ENCODE results near the gene CNTNAP4. TPM values are rescaled to one million over a fixed set of nuclear protein-coding genes. Genes with fewer than 3 reads are reported as not detected.

CNTNAP4 gene
- total RNA-seq, 1 experiment from 2014 or later = not detected

DNA sequence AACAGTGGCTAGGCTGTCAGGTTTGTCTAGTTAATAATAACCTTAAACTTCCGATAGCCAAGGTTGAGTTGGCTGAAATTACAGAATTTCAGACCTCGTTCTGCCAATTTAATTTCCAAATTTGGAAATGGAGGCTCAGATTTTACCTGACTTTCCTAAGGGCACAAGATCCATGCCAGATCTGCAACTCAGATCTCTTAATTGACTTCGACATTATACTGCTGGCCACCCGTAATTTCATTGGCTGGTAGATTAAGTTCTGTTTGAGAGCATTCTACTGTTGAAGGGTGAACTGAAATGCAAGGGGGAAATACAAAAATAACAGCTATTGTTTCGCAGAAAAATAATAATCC, 210.8 kb downstream of the CNTNAP4 start:
- no peak for DNase-seq (ENCODE audit: low spot score)

GRCh38 chr16:76490036-76490639, 212.9 kb downstream of the CNTNAP4 start:
- DNase-seq (ENCODE audit: low spot score) = no peak

- no peak for DNase-seq (ENCODE audit: low spot score)
Measured at GRCh38 chr16:76500006-76500405, 222.8 kb downstream of the CNTNAP4 start.

DNA sequence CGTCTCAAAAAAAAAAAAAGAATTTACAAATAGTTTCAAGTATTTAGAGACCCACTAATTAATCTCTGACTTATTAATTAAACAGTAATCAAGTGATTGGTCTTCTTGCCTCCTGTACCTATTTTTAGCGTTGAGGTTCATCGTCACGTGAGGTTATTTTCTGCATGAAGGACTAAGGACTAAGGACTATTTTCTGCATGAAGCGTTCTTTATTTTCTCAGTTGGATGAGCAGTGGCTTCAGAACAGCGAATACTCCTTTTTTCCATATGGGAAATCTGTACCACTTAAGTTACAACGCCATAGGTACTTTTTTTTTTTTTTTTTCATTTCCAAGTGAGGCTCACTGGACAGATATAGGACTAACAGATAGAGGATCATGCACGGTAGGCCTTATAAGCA, 224.9 kb downstream of the CNTNAP4 start:
- DNase-seq (ENCODE audit: low spot score) = no peak

- DNase-seq (ENCODE audit: low spot score) = no peak
Measured at GRCh38 chr16:76502555-76502954, 225.4 kb downstream of the CNTNAP4 start.

- DNase-seq (ENCODE audit: low spot score) = no peak
Measured at GRCh38 chr16:76503091-76503490, 225.9 kb downstream of the CNTNAP4 start.

- DNase-seq (ENCODE audit: low spot score) = no peak
Measured at GRCh38 chr16:76511203-76511602, 234.0 kb downstream of the CNTNAP4 start.

- DNase-seq (ENCODE audit: low spot score) = no peak
Measured at GRCh38 chr16:76518781-76519180, 241.6 kb downstream of the CNTNAP4 start.

- DNase-seq (ENCODE audit: low spot score) = no peak
Measured at GRCh38 chr16:76524356-76524755, 247.2 kb downstream of the CNTNAP4 start.

- no peak for DNase-seq (ENCODE audit: low spot score)
Measured at GRCh38 chr16:76524769-76525168, 247.6 kb downstream of the CNTNAP4 start.

DNA sequence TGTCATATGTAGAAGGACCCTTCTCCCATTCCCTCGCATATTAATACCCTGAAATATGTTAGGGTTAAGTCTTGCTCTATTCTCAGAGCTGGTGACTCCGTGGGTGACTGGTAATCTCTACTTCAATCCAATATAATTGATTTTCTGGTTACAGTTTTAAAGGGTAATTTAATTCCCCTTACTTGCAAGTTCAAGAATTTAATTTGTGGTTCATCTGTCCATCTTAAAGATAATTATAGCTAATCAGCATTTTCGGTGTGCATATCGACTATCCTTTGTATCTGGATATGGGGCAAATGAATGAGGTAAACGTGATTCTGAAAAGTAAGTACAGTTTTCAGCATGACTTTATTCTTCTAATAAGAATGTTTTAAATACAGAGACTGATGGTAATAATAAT, 250.0 kb downstream of the CNTNAP4 start:
- DNase-seq (ENCODE audit: low spot score) = no peak

- DNase-seq (ENCODE audit: low spot score) = no peak
Measured at GRCh38 chr16:76529120-76529519, 251.9 kb downstream of the CNTNAP4 start.

GRCh38 chr16:76531236-76531635, 254.0 kb downstream of the CNTNAP4 start:
- DNase-seq (ENCODE audit: low spot score) = no peak

GRCh38 chr16:76532188-76532973, 255.2 kb downstream of the CNTNAP4 start:
- DNase-seq (ENCODE audit: low spot score) = no peak

GRCh38 chr16:76539609-76540008, 262.4 kb downstream of the CNTNAP4 start:
- DNase-seq (ENCODE audit: low spot score) = no peak

GRCh38 chr16:76541070-76541469, 263.9 kb downstream of the CNTNAP4 start:
- no peak for DNase-seq (ENCODE audit: low spot score)

GRCh38 chr16:76565542-76565941, 288.3 kb downstream of the CNTNAP4 start:
- DNase-seq (ENCODE audit: low spot score) = no peak

DNA sequence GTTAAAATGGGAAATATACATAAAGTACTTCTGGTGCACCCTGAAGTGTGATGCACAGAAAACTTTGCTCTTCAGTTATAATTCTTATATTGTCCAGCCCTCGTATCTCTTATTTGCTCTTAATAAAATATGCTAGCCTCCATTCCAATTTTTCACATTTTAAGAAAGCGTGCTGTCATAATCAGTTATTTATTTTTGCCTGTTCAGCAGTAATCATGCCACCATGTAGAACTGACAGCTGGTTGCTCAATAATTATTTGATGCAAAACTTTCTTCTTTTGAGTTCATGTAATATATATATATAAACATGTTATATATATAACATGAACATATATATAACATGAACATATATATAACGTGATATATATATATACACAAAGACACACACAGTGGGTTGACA, 294.6 kb downstream of the CNTNAP4 start:
- DNase-seq (ENCODE audit: low spot score) = no peak

- DNase-seq (ENCODE audit: low spot score) = no peak
Measured at GRCh38 chr16:76573281-76573680, 296.1 kb downstream of the CNTNAP4 start.

GRCh38 chr16:76574651-76575050, 297.4 kb downstream of the CNTNAP4 start:
- peak; percentile 34 for DNase-seq (ENCODE audit: low spot score)

GRCh38 chr16:76576526-76576925, 299.3 kb downstream of the CNTNAP4 start:
- DNase-seq (ENCODE audit: low spot score) = no peak

GRCh38 chr16:76577003-76577402, 299.8 kb downstream of the CNTNAP4 start:
- no peak for DNase-seq (ENCODE audit: low spot score)

GRCh38 chr16:76579277-76579922, 302.2 kb downstream of the CNTNAP4 start:
- no peak for DNase-seq (ENCODE audit: low spot score)
